WTC11 (cell line): ENCODE measurements around the gene ZNF282. TPM values are rescaled to one million over a fixed set of nuclear protein-coding genes. Genes with fewer than 3 reads are reported as not detected.

ENCODE experiments used
- ATAC-seq: fragments of 200-7000 bp; cut with Tn5 transposase; 2 replicates; pipeline ENCODE4 v1.10.0; 2021; ENCODE audit warnings: mild to moderate bottlenecking, moderate library complexity
- CTCF ChIA-PET: fragments of 300-600 bp; sonication (Branson Sonifier 250); formaldehyde crosslinking; loops from one replicate; lab custom pipeline; 2021; ENCODE audit warnings: antibody characterized with exemption; lab: Charles Lee
- POLR2A ChIA-PET: fragments of 350-600 bp; sonication (Branson Sonifier 250); formaldehyde crosslinking; loops from one replicate; lab custom pipeline; 2021; ENCODE audit warnings: antibody characterized with exemption; lab: Charles Lee
- DNase-seq: peaks from one replicate; pipeline ENCODE4 v3.0.0; 2021; ENCODE audit warnings: low spot score
- H3K27ac Mint-ChIP-seq: 2 replicates; pipeline ENCODE4 v1.8.0; 2021; ENCODE audit warnings: mixed read lengths
- H3K27me3 Mint-ChIP-seq: 2 replicates; pipeline ENCODE4 v1.8.0; 2021; ENCODE audit warnings: low read depth, mild to moderate bottlenecking, moderate library complexity, mixed read lengths
- H3K36me3 Mint-ChIP-seq: 2 replicates; pipeline ENCODE4 v1.8.0; 2021; ENCODE audit warnings: mixed read lengths
- H3K4me1 Mint-ChIP-seq: 2 replicates; pipeline ENCODE4 v1.8.0; 2022; ENCODE audit warnings: mixed read lengths
- H3K4me3 Mint-ChIP-seq: 2 replicates; pipeline ENCODE4 v1.8.0; 2021; ENCODE audit warnings: mild to moderate bottlenecking, moderate library complexity, mixed read lengths
- H3K9me3 Mint-ChIP-seq: 2 replicates; pipeline ENCODE4 v1.8.0; 2021; ENCODE audit warnings: mixed read lengths
- ATF1 ChIP-seq: sonication (generic); formaldehyde crosslinking; IDR thresholded peaks from 2 replicates; pipeline ENCODE4 v1.8.1; 2023; ENCODE audit warnings: mild to moderate bottlenecking, moderate library complexity, missing genetic modification reagents
- CREB1 ChIP-seq: sonication (generic); formaldehyde crosslinking; IDR thresholded peaks from 2 replicates; pipeline ENCODE4 v1.8.0; 2023; ENCODE audit warnings: mild to moderate bottlenecking, missing genetic modification reagents
- CREM ChIP-seq: sonication (generic); formaldehyde crosslinking; IDR thresholded peaks from 2 replicates; pipeline ENCODE4 v1.8.1; 2022; ENCODE audit warnings: mild to moderate bottlenecking, missing genetic modification reagents, moderate library complexity
- ELF4 ChIP-seq: sonication (generic); formaldehyde crosslinking; IDR thresholded peaks from 2 replicates; pipeline ENCODE4 v1.8.1; 2022; ENCODE audit warnings: low read depth, mild to moderate bottlenecking, moderate library complexity, missing genetic modification reagents
- KAT7 ChIP-seq: sonication (generic); formaldehyde crosslinking; IDR thresholded peaks from 2 replicates; pipeline ENCODE4 v1.8.1; 2023; ENCODE audit warnings: missing genetic modification reagents, mild to moderate bottlenecking, borderline replicate concordance
- NFE2L1 ChIP-seq: sonication (generic); formaldehyde crosslinking; IDR thresholded peaks from 2 replicates; pipeline ENCODE4 v1.8.1; 2023; ENCODE audit warnings: missing genetic modification reagents
- NFYB ChIP-seq: sonication (generic); formaldehyde crosslinking; conservative IDR thresholded peaks from 2 replicates; pipeline ENCODE4 v1.8.0; 2022; ENCODE audit warnings: low read depth, missing genetic modification reagents
- NR2C2 ChIP-seq: sonication (generic); formaldehyde crosslinking; IDR thresholded peaks from 2 replicates; pipeline ENCODE4 v1.8.0; 2022; ENCODE audit warnings: mild to moderate bottlenecking, missing genetic modification reagents
- SMAD4 ChIP-seq: sonication (generic); formaldehyde crosslinking; IDR thresholded peaks from 2 replicates; pipeline ENCODE4 v1.8.0; 2022; ENCODE audit warnings: mild to moderate bottlenecking, missing genetic modification reagents
- SOX15 ChIP-seq: fragments of 250-450 bp; sonication (Bioruptor Pico); IDR thresholded peaks from 2 replicates; pipeline ENCODE4 v1.9.0; 2021; ENCODE audit warnings: mild to moderate bottlenecking
- TCF7 ChIP-seq: sonication (generic); formaldehyde crosslinking; IDR thresholded peaks from 2 replicates; pipeline ENCODE4 v1.8.0; 2022; ENCODE audit warnings: mild to moderate bottlenecking, low read depth, missing genetic modification reagents, moderate library complexity
- ZNF138 ChIP-seq: sonication (generic); formaldehyde crosslinking; conservative IDR thresholded peaks from 2 replicates; pipeline ENCODE4 v1.8.1; 2022; ENCODE audit warnings: mild to moderate bottlenecking, moderate library complexity, missing genetic modification reagents
- ZNF671 ChIP-seq: fragments of 250-450 bp; sonication (Bioruptor Pico); IDR thresholded peaks from 2 replicates; pipeline ENCODE4 v1.8.0; 2021; ENCODE audit warnings: mild to moderate bottlenecking
- total RNA-seq: library from RNA; stranded (reverse); gene quantifications from 3 replicates; pipeline ENCODE4 v1.2.3, GENCODE V29; 2021
- TF ChIP-seq, protein P1 (sequence below): sonication (generic); formaldehyde crosslinking; IDR thresholded peaks from 2 replicates; pipeline ENCODE4 v1.8.0; 2023; ENCODE audit warnings: missing genetic modification reagents
- TF ChIP-seq, protein P2 (sequence below): sonication (generic); formaldehyde crosslinking; IDR thresholded peaks from 2 replicates; pipeline ENCODE4 v1.8.0; 2022; ENCODE audit warnings: missing genetic modification reagents
- TF ChIP-seq, protein P3 (sequence below): sonication (generic); formaldehyde crosslinking; IDR thresholded peaks from 2 replicates; pipeline ENCODE4 v1.8.1; 2023; ENCODE audit warnings: mild to moderate bottlenecking, moderate library complexity, missing genetic modification reagents
- TF ChIP-seq, protein P4 (sequence below): sonication (generic); formaldehyde crosslinking; conservative IDR thresholded peaks from 2 replicates; pipeline ENCODE4 v1.8.1; 2023; ENCODE audit warnings: mild to moderate bottlenecking, low read depth, missing genetic modification reagents, moderate library complexity
- TF ChIP-seq, protein P5 (sequence below): sonication (generic); formaldehyde crosslinking; IDR thresholded peaks from 2 replicates; pipeline ENCODE4 v1.8.1; 2022; ENCODE audit warnings: missing genetic modification reagents, borderline replicate concordance
- TF ChIP-seq, protein P6 (sequence below): sonication (generic); formaldehyde crosslinking; IDR thresholded peaks from 2 replicates; pipeline ENCODE4 v1.8.0; 2023; ENCODE audit warnings: missing genetic modification reagents, mild to moderate bottlenecking, borderline replicate concordance
- TF ChIP-seq, protein P7 (sequence below): sonication (generic); formaldehyde crosslinking; IDR thresholded peaks from 2 replicates; pipeline ENCODE4 v1.8.1; 2023; ENCODE audit warnings: mild to moderate bottlenecking, missing genetic modification reagents

ZNF282 gene
- total RNA-seq, 1 experiment from 2014 or later = 38.5 TPM

DNA sequence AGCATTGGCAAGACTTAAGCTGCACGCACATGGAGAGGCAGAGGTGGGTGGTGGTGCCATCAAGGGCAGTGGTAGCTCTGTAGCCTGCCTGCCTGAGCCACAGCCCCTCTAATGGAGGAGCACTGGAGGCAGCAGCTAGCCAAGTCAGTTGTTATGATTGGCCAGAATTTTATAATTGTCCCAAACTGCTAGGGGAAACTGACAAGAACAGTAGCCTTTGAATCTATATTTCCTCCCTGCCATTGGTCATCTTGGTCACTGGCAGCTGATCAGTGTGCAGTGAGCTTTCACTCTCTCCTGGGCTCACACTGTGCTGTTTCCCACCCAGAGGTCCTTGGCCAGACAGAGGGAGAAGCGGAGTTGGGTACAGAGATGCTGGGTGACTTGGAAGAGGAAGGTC is 57.0 kb downstream of the ZNF282 start:
- ATAC-seq (no peak), DNase-seq (no peak)
- H3K4me3 Mint-ChIP-seq = no peak overlapping the region
- ChIA-PET CTCF (interaction anchor here (2.3 kb wide), 1 partner anchor 9 kb away, joined by 9 read pairs; the partner anchor contains the start of gene ZNF783), POLR2A (no interaction called here)
- peaks cover 40% of the 10 kb centered on the region for H3K36me3 Mint-ChIP-seq
- H3K4me1 Mint-ChIP-seq = no peaks in the 10 kb centered on the region
- H3K27ac Mint-ChIP-seq = no peak overlapping the region
- no peaks in the 10 kb centered on the region for H3K9me3 Mint-ChIP-seq
- no peaks in the 10 kb centered on the region for H3K27me3 Mint-ChIP-seq
- TF ChIP-seq ZNF138 (CRISPR knock-in tag) (no peak), NFYB (CRISPR knock-in tag) (no peak), CREM (CRISPR knock-in tag) (no peak), NFE2L1 (CRISPR knock-in tag) (no peak), ATF1 (CRISPR knock-in tag) (no peak), ELF4 (CRISPR knock-in tag) (no peak), SOX15 (CRISPR knock-in tag) (no peak), ZNF671 (CRISPR knock-in tag) (no peak), TCF7 (CRISPR knock-in tag) (no peak), SMAD4 (CRISPR knock-in tag) (no peak), KAT7 (no peak), NR2C2 (CRISPR knock-in tag) (no peak), CREB1 (CRISPR knock-in tag) (no peak)
- TF ChIP-seq, protein P1, sequence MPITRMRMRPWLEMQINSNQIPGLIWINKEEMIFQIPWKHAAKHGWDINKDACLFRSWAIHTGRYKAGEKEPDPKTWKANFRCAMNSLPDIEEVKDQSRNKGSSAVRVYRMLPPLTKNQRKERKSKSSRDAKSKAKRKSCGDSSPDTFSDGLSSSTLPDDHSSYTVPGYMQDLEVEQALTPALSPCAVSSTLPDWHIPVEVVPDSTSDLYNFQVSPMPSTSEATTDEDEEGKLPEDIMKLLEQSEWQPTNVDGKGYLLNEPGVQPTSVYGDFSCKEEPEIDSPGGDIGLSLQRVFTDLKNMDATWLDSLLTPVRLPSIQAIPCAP (CRISPR knock-in tag) = no peak
- TF ChIP-seq, protein P2, sequence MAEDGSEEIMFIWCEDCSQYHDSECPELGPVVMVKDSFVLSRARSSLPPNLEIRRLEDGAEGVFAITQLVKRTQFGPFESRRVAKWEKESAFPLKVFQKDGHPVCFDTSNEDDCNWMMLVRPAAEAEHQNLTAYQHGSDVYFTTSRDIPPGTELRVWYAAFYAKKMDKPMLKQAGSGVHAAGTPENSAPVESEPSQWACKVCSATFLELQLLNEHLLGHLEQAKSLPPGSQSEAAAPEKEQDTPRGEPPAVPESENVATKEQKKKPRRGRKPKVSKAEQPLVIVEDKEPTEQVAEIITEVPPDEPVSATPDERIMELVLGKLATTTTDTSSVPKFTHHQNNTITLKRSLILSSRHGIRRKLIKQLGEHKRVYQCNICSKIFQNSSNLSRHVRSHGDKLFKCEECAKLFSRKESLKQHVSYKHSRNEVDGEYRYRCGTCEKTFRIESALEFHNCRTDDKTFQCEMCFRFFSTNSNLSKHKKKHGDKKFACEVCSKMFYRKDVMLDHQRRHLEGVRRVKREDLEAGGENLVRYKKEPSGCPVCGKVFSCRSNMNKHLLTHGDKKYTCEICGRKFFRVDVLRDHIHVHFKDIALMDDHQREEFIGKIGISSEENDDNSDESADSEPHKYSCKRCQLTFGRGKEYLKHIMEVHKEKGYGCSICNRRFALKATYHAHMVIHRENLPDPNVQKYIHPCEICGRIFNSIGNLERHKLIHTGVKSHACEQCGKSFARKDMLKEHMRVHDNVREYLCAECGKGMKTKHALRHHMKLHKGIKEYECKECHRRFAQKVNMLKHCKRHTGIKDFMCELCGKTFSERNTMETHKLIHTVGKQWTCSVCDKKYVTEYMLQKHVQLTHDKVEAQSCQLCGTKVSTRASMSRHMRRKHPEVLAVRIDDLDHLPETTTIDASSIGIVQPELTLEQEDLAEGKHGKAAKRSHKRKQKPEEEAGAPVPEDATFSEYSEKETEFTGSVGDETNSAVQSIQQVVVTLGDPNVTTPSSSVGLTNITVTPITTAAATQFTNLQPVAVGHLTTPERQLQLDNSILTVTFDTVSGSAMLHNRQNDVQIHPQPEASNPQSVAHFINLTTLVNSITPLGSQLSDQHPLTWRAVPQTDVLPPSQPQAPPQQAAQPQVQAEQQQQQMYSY (CRISPR knock-in tag) = no peak
- TF ChIP-seq, protein P3, sequence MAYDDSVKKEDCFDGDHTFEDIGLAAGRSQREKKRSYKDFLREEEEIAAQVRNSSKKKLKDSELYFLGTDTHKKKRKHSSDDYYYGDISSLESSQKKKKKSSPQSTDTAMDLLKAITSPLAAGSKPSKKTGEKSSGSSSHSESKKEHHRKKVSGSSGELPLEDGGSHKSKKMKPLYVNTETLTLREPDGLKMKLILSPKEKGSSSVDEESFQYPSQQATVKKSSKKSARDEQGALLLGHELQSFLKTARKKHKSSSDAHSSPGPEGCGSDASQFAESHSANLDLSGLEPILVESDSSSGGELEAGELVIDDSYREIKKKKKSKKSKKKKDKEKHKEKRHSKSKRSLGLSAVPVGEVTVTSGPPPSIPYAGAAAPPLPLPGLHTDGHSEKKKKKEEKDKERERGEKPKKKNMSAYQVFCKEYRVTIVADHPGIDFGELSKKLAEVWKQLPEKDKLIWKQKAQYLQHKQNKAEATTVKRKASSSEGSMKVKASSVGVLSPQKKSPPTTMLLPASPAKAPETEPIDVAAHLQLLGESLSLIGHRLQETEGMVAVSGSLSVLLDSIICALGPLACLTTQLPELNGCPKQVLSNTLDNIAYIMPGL (CRISPR knock-in tag) = no peak
- TF ChIP-seq, protein P4, sequence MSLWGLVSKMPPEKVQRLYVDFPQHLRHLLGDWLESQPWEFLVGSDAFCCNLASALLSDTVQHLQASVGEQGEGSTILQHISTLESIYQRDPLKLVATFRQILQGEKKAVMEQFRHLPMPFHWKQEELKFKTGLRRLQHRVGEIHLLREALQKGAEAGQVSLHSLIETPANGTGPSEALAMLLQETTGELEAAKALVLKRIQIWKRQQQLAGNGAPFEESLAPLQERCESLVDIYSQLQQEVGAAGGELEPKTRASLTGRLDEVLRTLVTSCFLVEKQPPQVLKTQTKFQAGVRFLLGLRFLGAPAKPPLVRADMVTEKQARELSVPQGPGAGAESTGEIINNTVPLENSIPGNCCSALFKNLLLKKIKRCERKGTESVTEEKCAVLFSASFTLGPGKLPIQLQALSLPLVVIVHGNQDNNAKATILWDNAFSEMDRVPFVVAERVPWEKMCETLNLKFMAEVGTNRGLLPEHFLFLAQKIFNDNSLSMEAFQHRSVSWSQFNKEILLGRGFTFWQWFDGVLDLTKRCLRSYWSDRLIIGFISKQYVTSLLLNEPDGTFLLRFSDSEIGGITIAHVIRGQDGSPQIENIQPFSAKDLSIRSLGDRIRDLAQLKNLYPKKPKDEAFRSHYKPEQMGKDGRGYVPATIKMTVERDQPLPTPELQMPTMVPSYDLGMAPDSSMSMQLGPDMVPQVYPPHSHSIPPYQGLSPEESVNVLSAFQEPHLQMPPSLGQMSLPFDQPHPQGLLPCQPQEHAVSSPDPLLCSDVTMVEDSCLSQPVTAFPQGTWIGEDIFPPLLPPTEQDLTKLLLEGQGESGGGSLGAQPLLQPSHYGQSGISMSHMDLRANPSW (CRISPR knock-in tag) = no peak
- TF ChIP-seq, protein P5, sequence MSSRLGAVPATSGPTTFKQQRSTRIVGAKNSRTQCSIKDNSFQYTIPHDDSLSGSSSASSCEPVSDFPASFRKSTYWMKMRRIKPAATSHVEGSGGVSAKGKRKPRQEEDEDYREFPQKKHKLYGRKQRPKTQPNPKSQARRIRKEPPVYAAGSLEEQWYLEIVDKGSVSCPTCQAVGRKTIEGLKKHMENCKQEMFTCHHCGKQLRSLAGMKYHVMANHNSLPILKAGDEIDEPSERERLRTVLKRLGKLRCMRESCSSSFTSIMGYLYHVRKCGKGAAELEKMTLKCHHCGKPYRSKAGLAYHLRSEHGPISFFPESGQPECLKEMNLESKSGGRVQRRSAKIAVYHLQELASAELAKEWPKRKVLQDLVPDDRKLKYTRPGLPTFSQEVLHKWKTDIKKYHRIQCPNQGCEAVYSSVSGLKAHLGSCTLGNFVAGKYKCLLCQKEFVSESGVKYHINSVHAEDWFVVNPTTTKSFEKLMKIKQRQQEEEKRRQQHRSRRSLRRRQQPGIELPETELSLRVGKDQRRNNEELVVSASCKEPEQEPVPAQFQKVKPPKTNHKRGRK (CRISPR knock-in tag) = no peak
- TF ChIP-seq, protein P6, sequence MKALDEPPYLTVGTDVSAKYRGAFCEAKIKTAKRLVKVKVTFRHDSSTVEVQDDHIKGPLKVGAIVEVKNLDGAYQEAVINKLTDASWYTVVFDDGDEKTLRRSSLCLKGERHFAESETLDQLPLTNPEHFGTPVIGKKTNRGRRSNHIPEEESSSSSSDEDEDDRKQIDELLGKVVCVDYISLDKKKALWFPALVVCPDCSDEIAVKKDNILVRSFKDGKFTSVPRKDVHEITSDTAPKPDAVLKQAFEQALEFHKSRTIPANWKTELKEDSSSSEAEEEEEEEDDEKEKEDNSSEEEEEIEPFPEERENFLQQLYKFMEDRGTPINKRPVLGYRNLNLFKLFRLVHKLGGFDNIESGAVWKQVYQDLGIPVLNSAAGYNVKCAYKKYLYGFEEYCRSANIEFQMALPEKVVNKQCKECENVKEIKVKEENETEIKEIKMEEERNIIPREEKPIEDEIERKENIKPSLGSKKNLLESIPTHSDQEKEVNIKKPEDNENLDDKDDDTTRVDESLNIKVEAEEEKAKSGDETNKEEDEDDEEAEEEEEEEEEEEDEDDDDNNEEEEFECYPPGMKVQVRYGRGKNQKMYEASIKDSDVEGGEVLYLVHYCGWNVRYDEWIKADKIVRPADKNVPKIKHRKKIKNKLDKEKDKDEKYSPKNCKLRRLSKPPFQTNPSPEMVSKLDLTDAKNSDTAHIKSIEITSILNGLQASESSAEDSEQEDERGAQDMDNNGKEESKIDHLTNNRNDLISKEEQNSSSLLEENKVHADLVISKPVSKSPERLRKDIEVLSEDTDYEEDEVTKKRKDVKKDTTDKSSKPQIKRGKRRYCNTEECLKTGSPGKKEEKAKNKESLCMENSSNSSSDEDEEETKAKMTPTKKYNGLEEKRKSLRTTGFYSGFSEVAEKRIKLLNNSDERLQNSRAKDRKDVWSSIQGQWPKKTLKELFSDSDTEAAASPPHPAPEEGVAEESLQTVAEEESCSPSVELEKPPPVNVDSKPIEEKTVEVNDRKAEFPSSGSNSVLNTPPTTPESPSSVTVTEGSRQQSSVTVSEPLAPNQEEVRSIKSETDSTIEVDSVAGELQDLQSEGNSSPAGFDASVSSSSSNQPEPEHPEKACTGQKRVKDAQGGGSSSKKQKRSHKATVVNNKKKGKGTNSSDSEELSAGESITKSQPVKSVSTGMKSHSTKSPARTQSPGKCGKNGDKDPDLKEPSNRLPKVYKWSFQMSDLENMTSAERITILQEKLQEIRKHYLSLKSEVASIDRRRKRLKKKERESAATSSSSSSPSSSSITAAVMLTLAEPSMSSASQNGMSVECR (CRISPR knock-in tag) = no peak
- TF ChIP-seq, protein P7, sequence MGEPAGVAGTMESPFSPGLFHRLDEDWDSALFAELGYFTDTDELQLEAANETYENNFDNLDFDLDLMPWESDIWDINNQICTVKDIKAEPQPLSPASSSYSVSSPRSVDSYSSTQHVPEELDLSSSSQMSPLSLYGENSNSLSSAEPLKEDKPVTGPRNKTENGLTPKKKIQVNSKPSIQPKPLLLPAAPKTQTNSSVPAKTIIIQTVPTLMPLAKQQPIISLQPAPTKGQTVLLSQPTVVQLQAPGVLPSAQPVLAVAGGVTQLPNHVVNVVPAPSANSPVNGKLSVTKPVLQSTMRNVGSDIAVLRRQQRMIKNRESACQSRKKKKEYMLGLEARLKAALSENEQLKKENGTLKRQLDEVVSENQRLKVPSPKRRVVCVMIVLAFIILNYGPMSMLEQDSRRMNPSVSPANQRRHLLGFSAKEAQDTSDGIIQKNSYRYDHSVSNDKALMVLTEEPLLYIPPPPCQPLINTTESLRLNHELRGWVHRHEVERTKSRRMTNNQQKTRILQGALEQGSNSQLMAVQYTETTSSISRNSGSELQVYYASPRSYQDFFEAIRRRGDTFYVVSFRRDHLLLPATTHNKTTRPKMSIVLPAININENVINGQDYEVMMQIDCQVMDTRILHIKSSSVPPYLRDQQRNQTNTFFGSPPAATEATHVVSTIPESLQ (CRISPR knock-in tag) = no peak
